ENCODE measurements around the gene SUGCT.

Gene SUGCT

GRCh38 chr7:40843338-40843985 is 708.7 kb downstream of the SUGCT start:
- Histone ChIP-seq H3K27ac (ENCODE audit: low read depth, low read length) (no peak overlapping the region), H3K4me1 (ENCODE audit: control insufficient read depth, insufficient read depth, low read length) (no peaks in the 10 kb centered on the region), H3K4me3 (ENCODE audit: low read depth, low read length) (no peak overlapping the region), H3K9ac (ENCODE audit: low read depth, low read length) (no peak overlapping the region), H3K27me3 (ENCODE audit: control insufficient read depth, insufficient read depth, low read length) (no peaks in the 10 kb centered on the region), H3K36me3 (ENCODE audit: control insufficient read depth, insufficient read depth, low read length) (no peaks in the 10 kb centered on the region), H3K9me3 (ENCODE audit: control insufficient read depth, insufficient read depth, low read length) (no peaks in the 10 kb centered on the region)

GRCh38 chr7:40845943-40846342 is 711.1 kb downstream of the SUGCT start:
- Histone ChIP-seq H3K9me3 (ENCODE audit: control insufficient read depth, insufficient read depth, low read length) (no peaks in the 10 kb centered on the region), H3K27me3 (ENCODE audit: control insufficient read depth, insufficient read depth, low read length) (no peaks in the 10 kb centered on the region), H3K9ac (ENCODE audit: low read depth, low read length) (no peak overlapping the region), H3K4me1 (ENCODE audit: control insufficient read depth, insufficient read depth, low read length) (no peaks in the 10 kb centered on the region), H3K36me3 (ENCODE audit: control insufficient read depth, insufficient read depth, low read length) (no peaks in the 10 kb centered on the region), H3K4me3 (ENCODE audit: low read depth, low read length) (no peak overlapping the region), H3K27ac (ENCODE audit: low read depth, low read length) (no peak overlapping the region)

- Histone ChIP-seq H3K9ac (ENCODE audit: low read depth, low read length) (no peak overlapping the region), H3K36me3 (ENCODE audit: control insufficient read depth, insufficient read depth, low read length) (no peaks in the 10 kb centered on the region), H3K4me1 (ENCODE audit: control insufficient read depth, insufficient read depth, low read length) (no peaks in the 10 kb centered on the region), H3K27ac (ENCODE audit: low read depth, low read length) (no peak overlapping the region), H3K4me3 (ENCODE audit: low read depth, low read length) (no peak overlapping the region), H3K9me3 (ENCODE audit: control insufficient read depth, insufficient read depth, low read length) (no peaks in the 10 kb centered on the region), H3K27me3 (ENCODE audit: control insufficient read depth, insufficient read depth, low read length) (no peaks in the 10 kb centered on the region)
Measured at GRCh38 chr7:40847921-40848320, 713.1 kb downstream of the SUGCT start.

GRCh38 chr7:40848541-40849221 is 713.9 kb downstream of the SUGCT start:
- no peaks in the 10 kb centered on the region for H3K36me3 ChIP-seq (ENCODE audit: control insufficient read depth, insufficient read depth, low read length)
- H3K9me3 ChIP-seq (ENCODE audit: control insufficient read depth, insufficient read depth, low read length) = no peaks in the 10 kb centered on the region
- H3K4me3 ChIP-seq (ENCODE audit: low read depth, low read length) = no peak overlapping the region
- H3K4me1 ChIP-seq (ENCODE audit: control insufficient read depth, insufficient read depth, low read length) = no peaks in the 10 kb centered on the region
- no peak overlapping the region for H3K9ac ChIP-seq (ENCODE audit: low read depth, low read length)
- H3K27ac ChIP-seq (ENCODE audit: low read depth, low read length) = no peak overlapping the region
- H3K27me3 ChIP-seq (ENCODE audit: control insufficient read depth, insufficient read depth, low read length) = no peaks in the 10 kb centered on the region

GRCh38 chr7:40850017-40850416 is 715.2 kb downstream of the SUGCT start:
- Histone ChIP-seq H3K4me1 (ENCODE audit: control insufficient read depth, insufficient read depth, low read length) (no peaks in the 10 kb centered on the region), H3K9me3 (ENCODE audit: control insufficient read depth, insufficient read depth, low read length) (no peaks in the 10 kb centered on the region), H3K36me3 (ENCODE audit: control insufficient read depth, insufficient read depth, low read length) (no peaks in the 10 kb centered on the region), H3K9ac (ENCODE audit: low read depth, low read length) (no peak overlapping the region), H3K27ac (ENCODE audit: low read depth, low read length) (no peak overlapping the region), H3K4me3 (ENCODE audit: low read depth, low read length) (no peak overlapping the region), H3K27me3 (ENCODE audit: control insufficient read depth, insufficient read depth, low read length) (no peaks in the 10 kb centered on the region)

- no peaks in the 10 kb centered on the region for H3K36me3 ChIP-seq (ENCODE audit: control insufficient read depth, insufficient read depth, low read length)
- no peaks in the 10 kb centered on the region for H3K9me3 ChIP-seq (ENCODE audit: control insufficient read depth, insufficient read depth, low read length)
- H3K27ac ChIP-seq (ENCODE audit: low read depth, low read length) = no peak overlapping the region
- H3K4me3 ChIP-seq (ENCODE audit: low read depth, low read length) = no peak overlapping the region
- H3K27me3 ChIP-seq (ENCODE audit: control insufficient read depth, insufficient read depth, low read length) = no peaks in the 10 kb centered on the region
- H3K9ac ChIP-seq (ENCODE audit: low read depth, low read length) = no peak overlapping the region
- H3K4me1 ChIP-seq (ENCODE audit: control insufficient read depth, insufficient read depth, low read length) = no peaks in the 10 kb centered on the region
Measured at GRCh38 chr7:40851001-40851400, 716.2 kb downstream of the SUGCT start.

- Histone ChIP-seq H3K27me3 (ENCODE audit: control insufficient read depth, insufficient read depth, low read length) (no peaks in the 10 kb centered on the region), H3K9me3 (ENCODE audit: control insufficient read depth, insufficient read depth, low read length) (no peaks in the 10 kb centered on the region), H3K4me3 (ENCODE audit: low read depth, low read length) (no peak overlapping the region), H3K36me3 (ENCODE audit: control insufficient read depth, insufficient read depth, low read length) (no peaks in the 10 kb centered on the region), H3K27ac (ENCODE audit: low read depth, low read length) (no peak overlapping the region), H3K9ac (ENCODE audit: low read depth, low read length) (no peak overlapping the region), H3K4me1 (ENCODE audit: control insufficient read depth, insufficient read depth, low read length) (no peaks in the 10 kb centered on the region)
Measured at GRCh38 chr7:40859076-40859475, 724.3 kb downstream of the SUGCT start.

- H3K27me3 ChIP-seq (ENCODE audit: control insufficient read depth, insufficient read depth, low read length) = no peaks in the 10 kb centered on the region
- no peaks in the 10 kb centered on the region for H3K36me3 ChIP-seq (ENCODE audit: control insufficient read depth, insufficient read depth, low read length)
- H3K9ac ChIP-seq (ENCODE audit: low read depth, low read length) = no peak overlapping the region
- H3K27ac ChIP-seq (ENCODE audit: low read depth, low read length) = no peak overlapping the region
- no peak overlapping the region for H3K4me3 ChIP-seq (ENCODE audit: low read depth, low read length)
- no peaks in the 10 kb centered on the region for H3K4me1 ChIP-seq (ENCODE audit: control insufficient read depth, insufficient read depth, low read length)
- H3K9me3 ChIP-seq (ENCODE audit: control insufficient read depth, insufficient read depth, low read length) = no peaks in the 10 kb centered on the region
Measured at GRCh38 chr7:40859965-40860543, 725.2 kb downstream of the SUGCT start.

GRCh38 chr7:40865441-40866233 is 730.8 kb downstream of the SUGCT start:
- Histone ChIP-seq H3K36me3 (ENCODE audit: control insufficient read depth, insufficient read depth, low read length) (no peaks in the 10 kb centered on the region), H3K9ac (ENCODE audit: low read depth, low read length) (no peak overlapping the region), H3K4me1 (ENCODE audit: control insufficient read depth, insufficient read depth, low read length) (no peaks in the 10 kb centered on the region), H3K4me3 (ENCODE audit: low read depth, low read length) (no peak overlapping the region), H3K27ac (ENCODE audit: low read depth, low read length) (no peak overlapping the region), H3K9me3 (ENCODE audit: control insufficient read depth, insufficient read depth, low read length) (0 out of 2 replicates have a peak, but pooled peaks cover 6% of the 10 kb centered on the region), H3K27me3 (ENCODE audit: control insufficient read depth, insufficient read depth, low read length) (no peaks in the 10 kb centered on the region)

GRCh38 chr7:40866601-40867000 is 731.8 kb downstream of the SUGCT start:
- Histone ChIP-seq H3K9ac (ENCODE audit: low read depth, low read length) (no peak overlapping the region), H3K36me3 (ENCODE audit: control insufficient read depth, insufficient read depth, low read length) (no peaks in the 10 kb centered on the region), H3K4me3 (ENCODE audit: low read depth, low read length) (no peak overlapping the region), H3K4me1 (ENCODE audit: control insufficient read depth, insufficient read depth, low read length) (no peaks in the 10 kb centered on the region), H3K27me3 (ENCODE audit: control insufficient read depth, insufficient read depth, low read length) (no peaks in the 10 kb centered on the region), H3K27ac (ENCODE audit: low read depth, low read length) (no peak overlapping the region), H3K9me3 (ENCODE audit: control insufficient read depth, insufficient read depth, low read length) (0 out of 2 replicates have a peak, but pooled peaks cover 6% of the 10 kb centered on the region)

- Histone ChIP-seq H3K4me1 (ENCODE audit: control insufficient read depth, insufficient read depth, low read length) (no peaks in the 10 kb centered on the region), H3K36me3 (ENCODE audit: control insufficient read depth, insufficient read depth, low read length) (no peaks in the 10 kb centered on the region), H3K27ac (ENCODE audit: low read depth, low read length) (no peak overlapping the region), H3K9me3 (ENCODE audit: control insufficient read depth, insufficient read depth, low read length) (0 out of 2 replicates have a peak, but pooled peaks cover 6% of the 10 kb centered on the region), H3K9ac (ENCODE audit: low read depth, low read length) (no peak overlapping the region), H3K27me3 (ENCODE audit: control insufficient read depth, insufficient read depth, low read length) (no peaks in the 10 kb centered on the region), H3K4me3 (ENCODE audit: low read depth, low read length) (no peak overlapping the region)
Measured at GRCh38 chr7:40870108-40870507, 735.3 kb downstream of the SUGCT start.
